Measurements from ENCODE around the gene UGGT2.
"Not testable (repeated sequence)": the region's sequence is repeated elsewhere in the genome, so short reads cannot be mapped to it uniquely, and the experiment has no call there.

UGGT2 gene

DNA sequence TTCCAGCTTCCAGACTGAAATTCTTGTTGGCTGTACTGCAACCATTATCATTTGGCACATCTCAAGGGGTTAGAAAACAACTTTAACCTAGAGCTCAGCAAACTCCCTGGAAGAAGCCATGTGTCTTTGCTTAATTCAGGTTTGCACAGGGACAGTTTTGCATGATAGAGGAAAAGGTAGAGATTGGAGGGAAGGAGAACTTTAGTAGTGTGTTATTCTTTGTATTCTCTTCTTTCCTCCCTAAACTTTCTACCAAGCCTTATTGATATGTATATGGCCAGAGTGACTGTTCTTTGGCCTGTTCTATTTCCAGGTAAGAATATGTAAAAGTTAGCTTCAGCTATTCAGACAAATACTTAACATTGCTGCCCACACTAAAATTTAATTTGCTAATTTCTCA, 53.1 kb downstream of the UGGT2 start:
- no peak overlapping the region for H3K4me3 ChIP-seq (ENCODE audit: low read depth, low read length)

DNA sequence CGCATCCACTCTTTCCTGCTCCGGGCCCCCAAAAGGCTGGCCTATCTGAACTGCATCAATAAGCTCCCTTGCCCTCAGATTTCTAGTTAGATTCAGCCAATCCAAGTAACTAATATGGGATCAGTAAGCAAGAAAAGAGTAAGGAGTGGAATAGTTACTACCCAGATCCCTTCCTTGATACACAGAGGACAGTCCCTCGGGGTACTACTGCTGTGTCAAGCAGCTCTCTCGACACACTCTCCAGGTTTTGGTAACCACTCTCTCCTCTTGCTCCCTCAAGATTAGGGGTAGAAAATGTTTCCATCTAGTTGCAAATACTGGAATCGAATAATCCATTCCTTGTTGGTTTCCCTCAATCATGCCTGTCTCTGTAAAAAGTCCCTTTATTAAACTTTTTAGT, 65.4 kb downstream of the UGGT2 start:
- TF ChIP-seq, protein P1, sequence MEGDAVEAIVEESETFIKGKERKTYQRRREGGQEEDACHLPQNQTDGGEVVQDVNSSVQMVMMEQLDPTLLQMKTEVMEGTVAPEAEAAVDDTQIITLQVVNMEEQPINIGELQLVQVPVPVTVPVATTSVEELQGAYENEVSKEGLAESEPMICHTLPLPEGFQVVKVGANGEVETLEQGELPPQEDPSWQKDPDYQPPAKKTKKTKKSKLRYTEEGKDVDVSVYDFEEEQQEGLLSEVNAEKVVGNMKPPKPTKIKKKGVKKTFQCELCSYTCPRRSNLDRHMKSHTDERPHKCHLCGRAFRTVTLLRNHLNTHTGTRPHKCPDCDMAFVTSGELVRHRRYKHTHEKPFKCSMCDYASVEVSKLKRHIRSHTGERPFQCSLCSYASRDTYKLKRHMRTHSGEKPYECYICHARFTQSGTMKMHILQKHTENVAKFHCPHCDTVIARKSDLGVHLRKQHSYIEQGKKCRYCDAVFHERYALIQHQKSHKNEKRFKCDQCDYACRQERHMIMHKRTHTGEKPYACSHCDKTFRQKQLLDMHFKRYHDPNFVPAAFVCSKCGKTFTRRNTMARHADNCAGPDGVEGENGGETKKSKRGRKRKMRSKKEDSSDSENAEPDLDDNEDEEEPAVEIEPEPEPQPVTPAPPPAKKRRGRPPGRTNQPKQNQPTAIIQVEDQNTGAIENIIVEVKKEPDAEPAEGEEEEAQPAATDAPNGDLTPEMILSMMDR (IDR thresholded peaks at IDR 0.05; ENCODE audit: low read depth, low read length), result no peak
- H3K4me3 ChIP-seq (ENCODE audit: low read depth, low read length), result no peak overlapping the region

More for the DNA sequence above, 53.1 kb downstream of the UGGT2 start:
- TF ChIP-seq, protein P1 (IDR thresholded peaks at IDR 0.05; ENCODE audit: low read depth, low read length), result no peak

DNA sequence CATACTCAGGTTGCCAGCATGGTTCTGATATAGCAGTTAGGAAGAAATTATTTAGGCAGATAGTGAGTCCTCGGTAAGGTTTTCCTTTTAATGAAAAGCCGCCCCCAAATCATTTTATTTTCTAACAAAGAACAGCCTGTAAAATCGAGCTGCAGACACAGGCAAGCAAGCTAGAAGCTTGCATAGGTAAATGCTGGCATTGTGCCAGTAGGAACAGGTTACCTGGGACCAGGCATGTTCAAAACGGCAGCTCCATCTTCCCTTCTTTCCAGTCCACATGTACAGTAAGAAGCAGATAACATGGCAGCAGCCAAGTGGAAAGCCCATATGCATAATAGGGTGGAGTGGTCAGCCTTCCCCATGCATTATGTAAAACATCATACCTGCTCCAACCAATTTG, 71.1 kb downstream of the UGGT2 start:
- TF ChIP-seq, protein P1 (IDR thresholded peaks at IDR 0.05; ENCODE audit: low read depth, low read length), result no peak
- no peak overlapping the region for H3K4me3 ChIP-seq (ENCODE audit: low read depth, low read length)

GRCh38 chr13:95972651-95973050, 80.5 kb downstream of the UGGT2 start:
- not testable (repeated sequence) for H3K4me3 ChIP-seq (ENCODE audit: low read depth, low read length)

DNA sequence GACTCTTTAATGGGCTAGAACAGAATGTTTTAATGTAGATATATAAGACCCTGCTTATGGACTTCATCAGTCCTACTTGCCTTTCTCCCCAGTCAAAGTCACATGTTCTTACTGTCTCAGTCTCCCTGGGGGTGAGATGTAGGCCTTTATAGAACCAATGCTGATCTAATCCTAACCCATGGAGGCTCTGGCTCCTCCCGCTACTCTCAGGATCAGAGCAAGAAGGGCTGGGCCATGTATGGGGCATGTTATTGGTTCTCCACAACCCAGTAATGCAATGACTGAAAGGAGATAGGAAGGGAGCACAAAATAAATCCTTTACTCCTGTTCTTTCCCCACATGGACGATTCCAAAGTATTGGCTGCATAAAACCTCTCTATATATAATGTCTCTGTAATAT, 82.3 kb downstream of the UGGT2 start:
- no peak overlapping the region for H3K4me3 ChIP-seq (ENCODE audit: low read depth, low read length)
- TF ChIP-seq, protein P1 (IDR thresholded peaks at IDR 0.05; ENCODE audit: low read depth, low read length), result no peak

DNA sequence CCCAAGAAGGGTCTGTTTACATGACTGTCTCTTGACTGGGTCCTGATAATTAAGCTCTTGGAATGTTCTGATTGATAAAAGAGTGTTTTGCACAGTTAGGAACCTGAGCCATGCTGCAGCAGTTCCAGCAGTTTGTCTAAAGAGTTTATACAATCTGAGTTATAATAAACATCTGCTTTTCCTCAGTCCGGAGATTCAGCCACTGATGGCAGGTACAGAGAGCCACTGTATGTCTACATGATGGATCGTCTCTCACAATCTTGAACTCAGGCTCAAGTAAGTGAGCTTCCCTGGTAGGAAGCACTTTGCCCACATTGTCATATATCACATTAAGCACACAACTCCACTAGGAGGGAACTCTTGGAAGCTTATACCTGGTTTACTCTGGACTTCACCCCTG, 84.3 kb downstream of the UGGT2 start:
- TF ChIP-seq, protein P1 (IDR thresholded peaks at IDR 0.05; ENCODE audit: low read depth, low read length), result no peak
- no peak overlapping the region for H3K4me3 ChIP-seq (ENCODE audit: low read depth, low read length)

GRCh38 chr13:95957331-95957730, 95.9 kb downstream of the UGGT2 start:
- TF ChIP-seq, protein P1 (IDR thresholded peaks at IDR 0.05; ENCODE audit: low read depth, low read length), result no peak
- H3K4me3 ChIP-seq (ENCODE audit: low read depth, low read length), result no peak overlapping the region

- no peak overlapping the region for H3K4me3 ChIP-seq (ENCODE audit: low read depth, low read length)
- TF ChIP-seq, protein P1 (IDR thresholded peaks at IDR 0.05; ENCODE audit: low read depth, low read length), result no peak
Measured at GRCh38 chr13:95956589-95957148, 96.5 kb downstream of the UGGT2 start.

Data from WI38 (cell line).